KOPT-K1 (cell line): ENCODE data around the gene GOLGA6A.

ENCODE experiments used
- H3K27ac ChIP-seq: fragments of 200-600 bp; sonication (generic); 2 replicates; pipeline ENCODE4 v1.5.1; 2016; ENCODE audit warnings: antibody characterized with exemption, mild to moderate bottlenecking, low read depth, low read length; ENCODE audit not compliant: poor library complexity, severe bottlenecking
- H3K36me3 ChIP-seq: fragments of 200-600 bp; sonication (generic); 2 replicates; pipeline ENCODE4 v1.5.1; 2017; ENCODE audit warnings: antibody characterized with exemption, mild to moderate bottlenecking, low read length, moderate library complexity; ENCODE audit not compliant: insufficient read depth
- H3K9me3 ChIP-seq: fragments of 200-600 bp; sonication (generic); 2 replicates; pipeline ENCODE4 v1.5.1; 2017; ENCODE audit warnings: antibody characterized with exemption, low read length, mild to moderate bottlenecking; ENCODE audit not compliant: insufficient read depth, poor library complexity, severe bottlenecking

GOLGA6A gene

DNA sequence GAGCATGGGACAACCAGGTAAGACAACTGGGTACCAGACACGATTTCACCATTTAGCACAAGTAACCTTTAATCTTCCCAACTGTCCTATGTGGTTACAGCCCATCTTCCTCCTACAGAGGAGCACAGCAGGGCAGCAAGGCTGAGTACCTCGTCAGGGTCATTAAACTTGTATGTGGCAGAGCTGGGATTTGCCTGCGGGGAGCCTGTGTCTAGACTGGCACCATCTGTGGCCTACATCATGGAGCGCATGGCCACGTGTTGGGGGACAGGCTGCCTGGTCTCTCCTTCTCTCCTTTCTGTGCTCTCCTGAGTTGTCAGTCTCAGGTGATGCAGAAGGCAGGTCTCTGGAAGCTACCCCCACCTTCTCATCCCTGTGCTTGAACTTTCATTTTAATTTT lies 32.2 kb downstream of the GOLGA6A start:
- Histone ChIP-seq H3K27ac (no peak overlapping the region), H3K9me3 (no peaks in the 10 kb centered on the region), H3K36me3 (no peaks in the 10 kb centered on the region; the same call in 1 of the 2 replicates)

DNA sequence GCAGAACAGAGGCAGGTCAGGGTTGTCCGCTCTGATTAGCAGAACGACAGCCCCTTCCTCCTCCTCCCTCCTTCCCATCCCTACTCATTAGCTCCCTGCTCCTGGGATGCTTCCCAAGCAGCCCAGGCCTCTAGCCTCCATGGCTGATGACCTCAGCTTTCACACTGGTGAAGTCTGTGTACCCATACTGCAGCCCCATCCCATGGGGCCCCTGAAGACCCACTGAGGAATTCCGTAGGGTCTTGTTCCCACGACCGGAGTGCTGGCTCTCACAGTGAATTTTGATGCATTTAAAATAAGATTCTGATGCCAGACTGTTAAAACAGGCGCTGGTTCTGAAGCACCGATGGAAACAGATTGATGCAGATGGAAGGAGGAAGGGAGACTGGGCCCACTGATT lies 36.1 kb downstream of the GOLGA6A start:
- peaks cover 13% of the 10 kb centered on the region; the same call in 1 of the 2 replicates for H3K36me3 ChIP-seq
- H3K9me3 ChIP-seq: no peaks in the 10 kb centered on the region
- H3K27ac ChIP-seq: no peak overlapping the region

DNA sequence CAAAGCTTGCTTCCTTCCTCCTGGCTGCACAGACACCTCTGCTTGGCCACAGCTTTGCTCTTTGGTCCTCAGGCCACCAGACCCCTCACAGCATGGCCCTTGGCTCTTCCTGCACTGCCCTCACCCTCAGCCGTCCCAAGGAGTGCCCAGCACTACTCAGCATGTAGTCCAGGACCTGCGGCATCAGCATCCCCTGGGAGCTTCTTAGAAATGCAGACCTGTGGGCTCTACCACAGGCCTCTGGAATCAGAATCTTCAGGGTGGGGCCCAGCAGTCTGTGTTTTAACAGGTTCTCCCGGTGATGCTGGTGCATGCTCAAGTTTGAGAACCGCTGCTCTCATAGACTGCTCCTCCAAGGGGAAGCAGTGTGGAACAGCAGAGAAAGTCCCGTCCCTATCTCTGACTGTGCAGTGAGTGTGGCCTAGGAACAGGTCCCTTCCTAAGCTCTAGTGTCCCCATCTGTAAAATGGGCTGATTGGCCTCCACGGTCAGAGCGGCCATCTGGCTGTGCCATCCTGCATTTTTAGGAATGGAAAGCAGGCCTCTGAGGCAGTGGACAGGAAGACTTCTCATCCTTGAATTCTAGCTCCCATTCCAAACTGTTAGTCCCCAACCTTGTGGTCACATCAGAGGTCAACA lies 36.6 kb downstream of the GOLGA6A start:
- Histone ChIP-seq H3K27ac (no peak overlapping the region), H3K36me3 (peaks cover 13% of the 10 kb centered on the region; the same call in 1 of the 2 replicates), H3K9me3 (no peaks in the 10 kb centered on the region)

DNA sequence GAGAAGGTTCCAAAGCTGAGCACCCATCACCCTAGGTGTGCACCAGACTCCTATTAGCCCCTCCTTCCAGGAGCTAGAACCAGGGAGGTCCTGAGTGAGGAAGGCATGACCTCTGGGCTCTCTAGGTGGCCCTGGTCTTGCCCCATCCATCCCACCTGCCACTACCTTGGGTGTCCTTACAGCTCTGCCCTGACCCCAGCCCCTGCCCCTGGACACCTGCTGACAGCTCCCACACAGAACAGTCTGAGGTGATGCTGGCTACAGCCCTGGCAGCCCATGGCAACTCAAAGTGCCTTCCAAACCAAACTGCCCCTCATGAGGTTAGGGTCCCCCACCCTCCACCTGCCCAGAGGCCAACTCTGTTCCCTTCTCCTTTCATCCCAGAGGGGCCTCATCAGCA lies 37.2 kb downstream of the GOLGA6A start:
- Histone ChIP-seq H3K36me3 (peaks cover 13% of the 10 kb centered on the region; the same call in 1 of the 2 replicates), H3K9me3 (no peaks in the 10 kb centered on the region), H3K27ac (no peak overlapping the region)

DNA sequence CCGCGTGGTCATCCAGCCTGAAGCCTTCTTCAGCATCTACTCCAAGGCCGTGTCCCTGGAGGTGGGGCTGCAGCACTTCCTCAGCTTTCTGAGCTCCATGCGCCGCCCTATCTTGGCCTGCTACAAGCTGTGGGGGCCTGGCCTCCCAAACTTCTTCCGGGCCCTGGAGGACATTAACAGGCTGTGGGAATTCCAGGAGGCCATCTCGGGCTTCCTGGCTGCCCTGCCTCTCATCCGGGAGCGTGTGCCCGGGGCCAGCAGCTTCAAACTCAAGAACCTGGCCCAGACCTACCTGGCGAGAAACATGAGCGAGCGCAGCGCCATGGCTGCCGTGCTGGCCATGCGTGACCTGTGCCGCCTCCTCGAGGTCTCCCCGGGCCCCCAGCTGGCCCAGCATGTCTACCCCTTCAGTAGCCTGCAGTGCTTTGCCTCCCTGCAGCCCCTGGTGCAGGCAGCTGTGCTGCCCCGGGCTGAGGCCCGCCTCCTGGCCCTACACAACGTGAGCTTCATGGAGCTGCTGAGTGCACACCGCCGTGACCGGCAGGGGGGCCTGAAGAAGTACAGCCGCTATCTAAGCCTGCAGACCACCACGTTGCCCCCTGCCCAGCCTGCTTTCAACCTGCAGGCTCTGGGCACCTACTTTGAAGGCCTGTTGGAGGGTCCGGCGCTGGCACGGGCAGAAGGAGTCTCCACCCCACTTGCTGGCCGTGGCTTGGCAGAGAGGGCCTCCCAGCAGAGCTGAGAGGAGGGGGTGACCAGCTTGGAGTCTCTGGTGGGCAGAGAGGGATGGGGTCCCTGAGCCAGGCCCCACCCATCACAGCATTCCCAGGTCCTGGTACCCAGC lies 37.9 kb downstream of the GOLGA6A start:
- peaks cover 16% of the 10 kb centered on the region; the same call in 1 of the 2 replicates for H3K36me3 ChIP-seq
- H3K27ac ChIP-seq: no peak overlapping the region
- no peaks in the 10 kb centered on the region for H3K9me3 ChIP-seq

DNA sequence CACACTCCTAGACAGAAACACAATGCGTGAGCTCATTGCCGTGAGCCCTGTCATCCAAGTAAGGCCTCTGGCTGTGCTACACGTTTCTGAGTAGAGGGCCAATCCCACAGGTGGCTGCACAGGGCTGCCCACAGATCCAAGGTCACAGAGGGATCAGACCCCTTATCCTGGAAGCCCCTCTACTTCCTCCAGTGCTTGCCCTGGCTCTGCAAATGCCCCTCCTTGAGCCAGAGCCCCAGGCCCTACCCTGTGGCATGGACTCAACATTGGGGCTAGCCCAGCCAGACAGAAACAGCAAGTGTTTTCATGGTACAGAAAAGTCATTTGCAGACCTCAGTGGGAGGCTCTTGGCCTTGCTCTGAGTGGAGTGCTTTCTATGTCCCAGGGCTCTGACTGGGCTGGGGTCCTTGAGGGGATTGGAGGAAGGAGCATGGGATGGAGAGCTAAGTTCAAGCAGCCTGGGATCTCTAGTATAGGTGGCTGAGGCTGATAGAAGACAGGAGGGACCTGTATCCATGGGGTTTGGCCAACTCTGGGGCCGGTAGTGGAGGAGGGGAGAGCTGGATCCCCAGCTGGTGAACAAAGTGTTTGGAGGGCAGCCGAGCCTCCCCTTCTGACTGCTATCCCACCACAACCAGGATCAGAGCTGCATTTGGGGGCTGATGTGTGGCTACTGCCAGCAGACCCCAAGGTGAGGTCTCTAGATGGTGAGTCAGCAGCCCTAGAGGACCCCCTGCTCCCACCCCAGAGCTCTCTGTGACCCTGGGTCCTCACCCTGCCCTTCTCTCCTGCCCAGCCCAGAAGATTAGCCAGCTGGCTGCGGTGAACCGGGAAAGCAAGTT lies 38.7 kb downstream of the GOLGA6A start:
- no peak overlapping the region for H3K27ac ChIP-seq
- no peaks in the 10 kb centered on the region for H3K9me3 ChIP-seq
- peaks cover 21% of the 10 kb centered on the region; the same call in 1 of the 2 replicates for H3K36me3 ChIP-seq

DNA sequence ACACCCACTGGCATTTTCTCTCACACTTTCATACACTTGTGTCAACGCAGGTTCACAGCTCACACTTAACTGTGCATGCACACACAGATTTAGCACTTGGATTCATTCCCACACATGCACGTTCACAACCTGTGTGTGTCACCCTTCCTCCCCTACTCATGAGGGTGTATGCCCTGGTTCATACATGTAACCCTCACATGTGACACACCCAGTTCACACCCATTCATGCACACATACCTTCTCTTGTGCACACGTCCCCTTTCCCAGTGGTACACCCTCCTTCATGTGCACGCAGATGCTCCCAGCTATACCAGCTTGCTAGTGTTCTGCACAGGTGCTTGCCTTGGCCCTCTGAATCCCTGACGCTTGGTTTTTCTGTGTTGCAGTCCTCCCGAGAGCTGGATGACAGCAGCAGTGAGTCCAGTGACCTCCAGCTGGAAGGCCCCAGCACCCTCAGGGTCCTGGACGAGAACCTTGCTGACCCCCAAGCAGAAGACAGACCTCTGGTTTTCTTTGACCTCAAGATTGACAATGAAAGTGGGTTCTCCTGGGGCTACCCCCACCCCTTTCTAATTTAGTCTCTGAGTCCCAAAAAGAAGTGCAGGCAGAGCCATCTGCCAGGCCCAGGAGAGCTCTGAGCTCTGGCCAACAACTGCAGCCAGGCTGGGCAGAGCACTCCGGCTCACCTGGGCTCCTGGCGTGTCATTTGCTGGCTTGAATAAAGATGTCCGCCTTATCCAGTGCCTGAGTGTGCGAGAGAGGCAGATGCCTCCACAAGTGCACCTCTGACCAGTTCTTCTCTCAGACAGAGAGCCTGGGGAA lies 39.5 kb downstream of the GOLGA6A start:
- Histone ChIP-seq H3K9me3 (no peaks in the 10 kb centered on the region), H3K27ac (no peak overlapping the region), H3K36me3 (peaks cover 28% of the 10 kb centered on the region)

DNA sequence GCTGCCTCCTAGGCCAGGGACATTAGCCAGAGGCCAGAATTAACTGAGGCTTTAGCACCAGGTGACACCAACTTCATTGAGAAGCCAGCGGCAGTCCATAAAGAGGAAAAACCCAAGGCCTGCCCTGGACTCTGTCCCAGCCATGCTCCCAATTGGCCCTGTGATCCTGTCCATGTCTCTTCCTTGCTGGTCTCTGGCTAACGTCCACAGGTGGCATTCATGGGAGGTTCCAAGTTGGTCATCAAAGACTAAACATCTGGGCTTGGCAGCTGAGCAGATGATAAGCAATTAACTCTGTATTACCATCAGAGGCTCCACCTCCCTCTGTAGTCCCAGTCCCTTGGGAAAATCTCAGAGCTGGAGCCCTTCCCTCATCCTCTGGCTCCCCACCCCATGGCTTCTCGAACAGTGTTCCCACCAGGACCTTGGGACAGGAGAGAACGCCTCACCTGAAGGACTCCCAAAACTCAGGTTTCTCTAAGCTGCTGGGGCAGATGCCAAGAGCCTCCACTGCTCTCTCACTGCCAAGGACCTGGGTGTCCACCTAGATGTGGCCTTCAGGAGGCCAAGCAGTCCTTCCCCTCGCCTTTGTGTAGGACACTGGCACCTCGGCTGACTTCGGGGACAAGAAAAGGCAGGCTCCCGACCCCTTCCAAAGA lies 40.4 kb downstream of the GOLGA6A start:
- H3K27ac ChIP-seq: no peak overlapping the region
- no peaks in the 10 kb centered on the region for H3K9me3 ChIP-seq
- peaks cover 37% of the 10 kb centered on the region for H3K36me3 ChIP-seq

DNA sequence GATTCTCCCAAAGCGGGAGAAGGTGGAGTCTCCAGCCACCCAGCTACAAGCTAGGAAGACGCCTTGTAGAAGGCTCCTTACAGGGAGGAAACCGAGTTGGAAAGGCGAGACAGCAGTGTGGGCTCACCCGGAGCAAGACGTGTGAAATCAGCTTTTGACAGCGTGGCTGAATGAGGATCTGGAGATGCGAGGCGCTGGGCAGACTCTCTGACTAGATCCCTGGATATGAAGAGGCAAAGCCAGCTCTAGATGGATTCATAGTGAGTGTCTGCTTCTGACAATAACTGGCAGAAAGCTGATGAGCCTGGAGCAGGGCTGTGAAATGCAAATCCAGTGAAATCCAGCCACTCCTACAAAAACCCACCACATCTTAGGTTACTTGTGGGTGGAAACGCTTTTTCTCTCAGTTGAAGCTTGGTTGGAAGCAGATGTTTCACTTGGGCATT lies 41.0 kb downstream of the GOLGA6A start:
- no peaks in the 10 kb centered on the region for H3K9me3 ChIP-seq
- peaks cover 43% of the 10 kb centered on the region for H3K36me3 ChIP-seq
- H3K27ac ChIP-seq: no peak overlapping the region

DNA sequence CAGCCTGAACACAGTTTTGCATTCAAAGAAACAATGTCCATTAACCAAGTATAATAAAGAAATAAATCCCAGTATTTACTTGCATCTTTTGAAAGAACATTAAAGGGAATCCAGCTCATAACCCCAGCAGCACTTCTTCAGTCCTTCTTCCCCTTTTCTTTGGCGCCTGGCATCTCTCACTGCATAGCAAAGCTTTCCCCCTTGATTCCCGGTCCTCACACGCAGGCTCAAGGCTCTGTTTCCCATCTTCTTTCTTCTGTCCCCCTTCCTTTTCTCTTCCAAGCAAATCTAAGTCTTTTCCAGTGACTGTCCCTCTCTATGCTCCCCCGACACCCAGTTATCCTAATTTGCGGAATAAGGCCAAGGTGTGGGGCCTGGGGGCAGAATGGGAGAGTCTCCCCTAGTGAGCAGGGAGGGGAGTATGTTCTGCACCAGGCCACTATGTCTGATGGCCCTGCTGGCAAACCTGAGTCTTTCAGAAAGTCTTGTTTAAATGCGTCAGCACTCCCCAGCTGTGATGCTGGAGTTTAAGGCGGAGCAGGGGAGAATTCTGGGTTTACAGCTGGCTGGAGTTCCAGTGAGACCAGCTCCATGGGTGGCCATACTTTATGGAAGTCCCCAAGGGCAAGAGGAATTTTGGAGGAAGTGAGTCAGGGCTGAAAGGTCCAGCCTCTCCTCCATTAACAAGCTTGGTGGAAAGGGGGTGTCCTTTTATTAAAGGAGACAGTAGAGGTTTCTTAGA lies 42.1 kb downstream of the GOLGA6A start:
- Histone ChIP-seq H3K36me3 (peaks cover 53% of the 10 kb centered on the region), H3K27ac (no peak overlapping the region), H3K9me3 (no peaks in the 10 kb centered on the region)

DNA sequence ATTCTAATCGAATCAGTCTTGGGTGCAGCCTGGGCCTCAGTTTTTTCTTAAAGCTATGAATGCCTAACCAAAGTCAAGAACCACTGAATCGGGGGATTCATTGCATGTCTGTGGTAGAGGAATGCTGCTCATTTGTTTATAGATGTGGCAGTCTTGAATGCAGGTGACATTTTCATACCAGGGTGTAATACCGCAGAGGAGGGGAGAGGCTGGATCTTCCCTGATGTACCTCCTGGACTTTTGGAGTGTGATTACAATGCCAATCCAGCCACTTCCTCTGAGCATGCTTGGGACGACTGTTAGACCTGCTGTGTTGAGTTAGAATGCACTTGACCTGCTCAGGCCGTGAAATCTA lies 42.7 kb downstream of the GOLGA6A start:
- Histone ChIP-seq H3K27ac (no peak overlapping the region), H3K9me3 (no peaks in the 10 kb centered on the region), H3K36me3 (peaks cover 60% of the 10 kb centered on the region)

DNA sequence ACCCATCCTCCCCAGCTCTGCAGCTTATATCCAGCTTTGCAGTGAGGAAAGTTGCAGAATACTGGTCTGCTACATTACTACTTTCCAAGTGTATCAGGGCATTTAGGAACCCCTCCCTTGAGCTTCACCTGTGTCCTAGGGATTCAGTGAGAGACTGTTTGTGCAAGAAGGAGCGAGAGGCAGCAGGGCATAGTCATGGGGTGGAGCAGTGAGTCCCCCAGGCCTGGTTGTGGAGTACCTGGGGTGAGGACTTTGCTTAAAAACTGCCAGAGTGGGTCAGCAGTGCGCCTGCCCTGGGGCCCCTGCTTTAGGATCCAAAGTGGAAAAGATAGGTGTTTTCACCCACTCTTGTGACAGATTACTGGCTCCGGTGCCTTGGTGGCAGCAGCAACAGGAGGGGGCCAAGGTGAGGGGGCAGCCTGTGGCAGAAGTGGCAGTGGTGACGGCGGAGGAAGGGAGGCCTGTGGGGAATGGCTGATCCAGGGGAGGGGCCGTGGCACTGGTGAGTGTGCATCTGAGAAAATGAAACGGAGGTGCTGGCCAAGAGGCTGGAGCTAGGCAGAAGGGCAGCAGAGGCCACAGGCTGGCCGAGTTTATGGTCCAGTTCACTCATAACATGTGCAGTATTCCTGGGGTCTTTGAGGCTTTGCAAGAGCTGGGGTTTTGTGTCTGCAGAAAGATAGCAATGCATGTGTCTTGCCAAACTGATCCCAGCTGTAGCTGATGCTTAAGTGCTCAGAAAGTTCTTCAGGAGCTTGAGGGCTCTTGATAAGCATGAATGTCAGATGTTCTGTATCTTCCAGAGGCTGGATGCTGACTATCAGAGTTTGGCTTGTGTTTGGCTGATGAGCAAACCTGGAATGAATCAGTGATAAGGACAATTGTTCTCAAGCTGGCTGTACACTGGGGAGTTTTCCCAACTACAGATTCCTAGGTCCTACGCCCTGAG lies 43.4 kb downstream of the GOLGA6A start:
- H3K27ac ChIP-seq: no peak overlapping the region
- no peaks in the 10 kb centered on the region for H3K9me3 ChIP-seq
- H3K36me3 ChIP-seq: peaks cover 66% of the 10 kb centered on the region
